Kidney epithelial cell (primary cell): ENCODE measurements around the gene DNAJC25. TPM values are rescaled to one million over a fixed set of nuclear protein-coding genes. Genes with fewer than 3 reads are reported as not detected.

Experiments used
- DNase-seq: peaks from one replicate; pipeline ENCODE4 v3.0.0-alpha.2; 2010; ENCODE audit warnings: low read depth
- H3K27me3 ChIP-seq: 2 replicates; pipeline ENCODE4 v1.6.0; 2011; ENCODE audit warnings: low read length; ENCODE audit not compliant: control insufficient read depth, insufficient read depth
- H3K36me3 ChIP-seq: 2 replicates; pipeline ENCODE4 v1.5.1; 2011; ENCODE audit warnings: low read length; ENCODE audit not compliant: control insufficient read depth, insufficient read depth
- H3K4me3 ChIP-seq: 2 replicates; pipeline ENCODE4 v1.5.1; 2011; ENCODE audit warnings: low read depth, mild to moderate bottlenecking, control low read depth, low read length
- CTCF ChIP-seq: IDR thresholded peaks from 2 replicates; pipeline ENCODE4 v1.5.1; 2011; ENCODE audit warnings: mild to moderate bottlenecking, moderate library complexity, low read length, control low read depth, inconsistent platforms; ENCODE audit not compliant: insufficient read depth, poor library complexity, severe bottlenecking
- total RNA-seq: library from RNA; depleted of rRNA; stranded (reverse); fragments of >200 nt; gene quantifications from 2 replicates; pipeline ENCODE4 v1.2.3, GENCODE V29; 2015

The DNAJC25 gene
- total RNA-seq, 1 donor from 2014 or later = 8.1 TPM

GRCh38 chr9:111645806-111646205 lies 14.7 kb downstream of the DNAJC25 start:
- peaks cover 1% of the 10 kb centered on the region for H3K36me3 ChIP-seq
- H3K27me3 ChIP-seq = no peaks in the 10 kb centered on the region
- no peak for DNase-seq
- no peak overlapping the region for H3K4me3 ChIP-seq
- TF ChIP-seq CTCF = no peak

GRCh38 chr9:111646417-111646816 lies 15.3 kb downstream of the DNAJC25 start:
- no peak for DNase-seq
- Histone ChIP-seq H3K4me3 (no peak overlapping the region), H3K36me3 (peaks cover 1% of the 10 kb centered on the region), H3K27me3 (no peaks in the 10 kb centered on the region)
- no peak for TF ChIP-seq CTCF

DNA sequence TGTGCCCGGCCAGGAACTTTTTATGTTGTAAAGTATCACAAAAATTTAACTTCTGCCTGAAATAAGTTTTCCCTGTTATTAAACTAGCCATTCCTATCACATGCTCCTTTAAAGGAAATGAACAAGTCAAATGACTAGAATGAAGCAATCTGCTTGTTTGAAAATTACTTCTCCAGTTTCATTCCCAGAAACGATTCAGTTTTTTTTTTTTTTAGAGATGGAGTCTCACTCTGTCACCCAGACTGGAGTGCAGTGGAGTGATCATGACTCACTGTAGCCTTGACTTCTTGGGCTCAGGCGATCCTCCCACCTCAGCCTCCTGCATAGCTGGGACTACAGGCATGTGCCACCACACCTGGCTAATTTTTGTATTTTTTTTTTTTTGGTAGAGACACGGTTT lies 16.9 kb downstream of the DNAJC25 start:
- no peak for DNase-seq
- TF ChIP-seq CTCF = no peak

DNA sequence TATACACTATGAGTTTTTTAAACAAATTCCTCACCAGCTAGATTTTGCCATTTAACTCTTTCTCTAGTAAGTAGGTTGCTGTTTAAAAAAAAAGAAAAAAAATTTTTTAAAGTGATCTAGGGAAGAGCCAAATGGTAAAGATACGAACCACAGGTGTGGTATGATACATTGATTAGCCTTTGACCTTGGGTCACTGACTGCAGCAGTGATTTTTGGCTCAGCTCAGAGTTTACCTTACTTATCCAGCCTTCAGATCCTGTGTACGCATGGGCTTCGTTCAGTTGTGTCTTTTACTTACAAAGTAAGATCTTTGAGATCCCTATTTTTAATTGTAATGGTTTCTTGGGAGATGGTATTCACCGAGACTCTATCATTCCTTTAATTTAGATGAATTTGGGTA lies 17.9 kb downstream of the DNAJC25 start:
- TF ChIP-seq CTCF = no peak
- DNase-seq = no peak

More for the DNA sequence above, 16.9 kb downstream of the DNAJC25 start:
- H3K36me3 ChIP-seq = peaks cover 1% of the 10 kb centered on the region
- H3K4me3 ChIP-seq = no peak overlapping the region
- no peaks in the 10 kb centered on the region for H3K27me3 ChIP-seq

DNA sequence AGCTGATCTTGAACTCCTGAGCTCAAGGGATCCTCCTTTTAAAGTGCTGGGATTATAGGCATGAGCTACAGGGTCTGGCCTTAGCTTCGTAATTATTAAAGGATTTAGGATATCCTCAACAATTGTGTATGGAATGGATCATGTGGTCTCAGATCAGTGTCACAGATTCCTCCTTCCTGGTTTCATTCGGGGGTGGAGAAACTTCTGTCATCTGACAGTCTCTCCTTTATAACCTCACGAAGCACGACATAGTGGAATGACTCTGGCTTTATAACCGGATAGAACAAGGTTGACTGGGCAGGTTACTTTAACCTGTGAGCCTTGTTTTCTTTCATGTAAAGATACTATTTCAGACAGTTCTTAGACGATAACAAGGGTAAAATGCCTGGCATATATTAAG lies 25.9 kb downstream of the DNAJC25 start:
- Histone ChIP-seq H3K36me3 (no peaks in the 10 kb centered on the region), H3K27me3 (no peaks in the 10 kb centered on the region), H3K4me3 (no peak overlapping the region)
- no peak for DNase-seq
- no peak for TF ChIP-seq CTCF

More for the DNA sequence above, 17.9 kb downstream of the DNAJC25 start:
- Histone ChIP-seq H3K4me3 (no peak overlapping the region), H3K36me3 (peaks cover 1% of the 10 kb centered on the region), H3K27me3 (no peaks in the 10 kb centered on the region)

- no peak overlapping the region for H3K4me3 ChIP-seq
- H3K27me3 ChIP-seq = no peaks in the 10 kb centered on the region
- TF ChIP-seq CTCF = no peak
- H3K36me3 ChIP-seq = no peaks in the 10 kb centered on the region
- DNase-seq = no peak
Observed at GRCh38 chr9:111658943-111659342, 27.8 kb downstream of the DNAJC25 start.
